Ovary (tissue), 9 donors: Measurements from ENCODE around the gene MACROH2A1. TPM values are rescaled to one million over a fixed set of nuclear protein-coding genes. Genes with fewer than 3 reads are reported as not detected.

Source experiments
- DNase-seq, 5 donors: peaks; one replicate each; pipeline ENCODE4 v3.0.0-alpha.2; 2019 to 2020
- H3K27ac ChIP-seq, 2 donors: fragments of 200-600 bp; one replicate each; pipeline versions ENCODE4 v1.5.1 to v1.8.0; 2019 to 2022
- H3K27me3 ChIP-seq: fragments of 200-600 bp; one replicate; pipeline ENCODE4 v1.8.0; 2022
- H3K36me3 ChIP-seq: fragments of 200-600 bp; sonication (generic); one replicate; pipeline ENCODE4 v1.5.1; 2019
- H3K4me1 ChIP-seq: one replicate; pipeline ENCODE4 v1.8.1; 2013; ENCODE audit warnings: mild to moderate bottlenecking, moderate library complexity; ENCODE audit not compliant: insufficient read depth
- H3K4me3 ChIP-seq: fragments of 200-600 bp; sonication (generic); one replicate; pipeline ENCODE4 v1.5.1; 2017
- H3K9me3 ChIP-seq, 2 donors: fragments of 200-600 bp in 1 of 2; sonication (generic) in 1 of 2; one replicate each; pipeline versions ENCODE4 v1.5.1 to v1.8.1; 2013 to 2019; ENCODE audit warnings: mild to moderate bottlenecking in 1 of 2, moderate library complexity in 1 of 2
- EP300 ChIP-seq: sonication (generic); formaldehyde crosslinking; IDR thresholded peaks from one replicate; pipeline ENCODE4 v1.6.1; 2017; ENCODE audit warnings: antibody characterized with exemption
- POLR2A ChIP-seq: fragments of 450-650 bp; IDR thresholded peaks from one replicate; pipeline ENCODE4 v1.6.1; 2017; ENCODE audit warnings: antibody characterized with exemption, mild to moderate bottlenecking, moderate library complexity
- WGBS, 3 donors: extraction: QIAGEN DNeasy Blood & Tissue Kit in 1 of 3; methylation state at CpG; one replicate each; pipeline versions ENCODE4 v1.1.5 to v1.1.7; 2013 to 2017; 5-methylcytosine and 5-hydroxymethylcytosine counted together
- intact Hi-C, 4 donors: fragments of 100-400 bp; cut with DNase I; formaldehyde crosslinking; loops; one replicate each; pipeline versions ENCODE4 v1.11.0 to v1.15.1; 2022 to 2023
- polyA plus RNA-seq, 2 donors: library from polyadenylated mRNA; stranded (reverse); fragments of 200-250 nt in 1 of 2; fragments of 350-450 nt in 1 of 2; fragmentation: Illumina TruSeq in 1 of 2; extraction: RNeasy Lipid Tissue Mini Kit (QIAGEN cat#74804) in 1 of 2; gene quantifications; one replicate each; pipeline ENCODE4 v1.2.3, GENCODE V29; 2013 to 2014
- total RNA-seq, 7 donors: library from RNA; depleted of rRNA in 2 of 7; stranded (reverse); fragments of >200 nt in 2 of 7; fragmentation: NEBNext Ultra II Directional in 3 of 7; extraction: Animal tissue kit (Norgen Biotek cat#: 25700) in 3 of 7; gene quantifications; one replicate each; pipeline versions ENCODE4 v1.1.0 to v1.2.4, GENCODE V29; 2016 to 2023
- TF ChIP-seq, protein P1 (sequence below), 3 donors: fragments of 450-650 bp in 2 of 3; fragments of 200-600 bp in 1 of 3; IDR thresholded peaks; one replicate each; pipeline versions ENCODE4 v1.5.1 to v1.8.0; 2016 to 2022; ENCODE audit warnings: antibody characterized with exemption in 3 of 3, mild to moderate bottlenecking in 1 of 3
- donor health status: DM: no; HTN: no; CAD: no; lungs with moderate emphysema.
- donor health status: DM: no; HTN: no; CAD: no.
- donor health status: Bipolar disorder and iron deficiency.
- donor health status: DM: yes; HTN: yes; CAD: no.
- donor health status: DM: no; HTN: no; CAD: no.
- donor health status: DM: yes; HTN: yes; CAD: no.

MACROH2A1 gene
- total and polyA plus RNA-seq, 9 donors: 71.7 to 157 (median 102) TPM

DNA sequence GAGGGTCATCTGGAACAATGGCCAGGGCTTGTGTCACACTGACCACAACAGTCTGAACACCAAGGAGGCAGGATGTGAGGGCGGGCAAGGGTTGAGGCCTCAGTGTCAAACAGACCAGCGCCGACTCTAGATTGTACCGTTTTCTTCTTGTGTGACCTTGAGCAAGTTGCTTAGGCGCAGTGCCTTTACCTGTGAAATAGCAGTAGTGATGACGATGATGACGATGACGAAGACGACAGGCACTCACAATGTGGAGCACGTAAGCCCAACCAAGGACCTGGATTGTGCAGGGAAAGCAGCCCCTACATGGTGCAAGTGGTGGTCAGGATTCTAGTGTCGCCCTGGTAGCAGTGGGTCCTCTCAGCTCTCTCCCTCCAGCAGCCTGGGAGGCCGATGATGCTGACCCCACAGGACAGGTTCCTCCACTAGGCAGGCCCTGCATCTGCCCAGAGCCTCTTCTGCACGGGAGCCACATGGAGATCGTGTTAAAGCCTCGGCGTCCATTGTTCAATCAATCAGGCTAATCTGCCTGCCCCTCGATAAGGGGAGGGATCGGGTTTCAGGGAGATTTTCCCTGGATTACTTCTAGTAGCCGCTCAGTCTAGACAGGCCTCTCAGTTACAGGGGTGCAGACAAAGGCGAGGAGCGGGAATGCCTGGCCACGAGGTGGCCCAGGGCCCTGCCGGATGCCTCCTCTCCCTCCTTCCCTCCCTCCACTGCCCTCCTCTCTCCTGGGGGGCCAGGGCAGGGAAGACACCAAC is 91.7 kb downstream of the MACROH2A1 start:
- Histone ChIP-seq H3K27me3 (no peaks in the 10 kb centered on the region), H3K36me3 (no peaks in the 10 kb centered on the region), H3K4me1 (peaks cover 5% of the 10 kb centered on the region), H3K27ac (no peak overlapping the region), H3K4me3 (no peak overlapping the region), H3K9me3 (no peaks in the 10 kb centered on the region)
- intact Hi-C loops: no loop called here
- 85% methylated on average over 23 of the region's 23 CpGs for WGBS, 3 donors
- TF ChIP-seq POLR2A (no peak), EP300 (no peak)
- TF ChIP-seq, protein P1, sequence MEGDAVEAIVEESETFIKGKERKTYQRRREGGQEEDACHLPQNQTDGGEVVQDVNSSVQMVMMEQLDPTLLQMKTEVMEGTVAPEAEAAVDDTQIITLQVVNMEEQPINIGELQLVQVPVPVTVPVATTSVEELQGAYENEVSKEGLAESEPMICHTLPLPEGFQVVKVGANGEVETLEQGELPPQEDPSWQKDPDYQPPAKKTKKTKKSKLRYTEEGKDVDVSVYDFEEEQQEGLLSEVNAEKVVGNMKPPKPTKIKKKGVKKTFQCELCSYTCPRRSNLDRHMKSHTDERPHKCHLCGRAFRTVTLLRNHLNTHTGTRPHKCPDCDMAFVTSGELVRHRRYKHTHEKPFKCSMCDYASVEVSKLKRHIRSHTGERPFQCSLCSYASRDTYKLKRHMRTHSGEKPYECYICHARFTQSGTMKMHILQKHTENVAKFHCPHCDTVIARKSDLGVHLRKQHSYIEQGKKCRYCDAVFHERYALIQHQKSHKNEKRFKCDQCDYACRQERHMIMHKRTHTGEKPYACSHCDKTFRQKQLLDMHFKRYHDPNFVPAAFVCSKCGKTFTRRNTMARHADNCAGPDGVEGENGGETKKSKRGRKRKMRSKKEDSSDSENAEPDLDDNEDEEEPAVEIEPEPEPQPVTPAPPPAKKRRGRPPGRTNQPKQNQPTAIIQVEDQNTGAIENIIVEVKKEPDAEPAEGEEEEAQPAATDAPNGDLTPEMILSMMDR (IDR thresholded peaks at IDR 0.05): no peak
- DNase-seq: no peak

DNA sequence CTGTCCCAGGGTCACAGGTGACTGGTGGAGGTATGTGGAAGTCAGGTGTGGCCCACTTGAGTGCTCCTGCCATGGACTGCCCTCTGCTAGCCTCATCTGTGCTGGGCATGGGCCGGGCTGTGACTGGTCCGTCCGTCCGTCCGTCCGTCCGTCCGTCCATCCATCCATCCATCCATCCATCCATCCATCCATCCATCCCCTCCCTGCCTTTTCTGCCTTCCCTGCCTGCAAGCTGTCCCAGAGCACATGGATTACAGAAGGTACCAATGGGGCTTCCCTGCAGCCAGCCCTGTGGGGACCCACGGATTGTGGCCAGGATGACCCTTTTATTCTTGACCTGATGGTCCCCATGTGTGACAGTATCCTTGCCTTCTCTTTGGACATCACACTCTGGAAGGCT is 92.5 kb downstream of the MACROH2A1 start:
- no peak overlapping the region for H3K4me3 ChIP-seq
- DNase-seq: no peak
- H3K4me1 ChIP-seq: peaks cover 5% of the 10 kb centered on the region
- TF ChIP-seq POLR2A: no peak
- TF ChIP-seq, protein P1 (IDR thresholded peaks at IDR 0.05): no peak
- no peak for TF ChIP-seq EP300
- H3K36me3 ChIP-seq: no peaks in the 10 kb centered on the region
- 93 to 96% (median 94%) methylated on average over 9 of the region's 9 CpGs for WGBS, 3 donors
- no peaks in the 10 kb centered on the region for H3K27me3 ChIP-seq
- intact Hi-C loops: no loop called here
- H3K9me3 ChIP-seq: no peaks in the 10 kb centered on the region
- no peak overlapping the region for H3K27ac ChIP-seq

DNA sequence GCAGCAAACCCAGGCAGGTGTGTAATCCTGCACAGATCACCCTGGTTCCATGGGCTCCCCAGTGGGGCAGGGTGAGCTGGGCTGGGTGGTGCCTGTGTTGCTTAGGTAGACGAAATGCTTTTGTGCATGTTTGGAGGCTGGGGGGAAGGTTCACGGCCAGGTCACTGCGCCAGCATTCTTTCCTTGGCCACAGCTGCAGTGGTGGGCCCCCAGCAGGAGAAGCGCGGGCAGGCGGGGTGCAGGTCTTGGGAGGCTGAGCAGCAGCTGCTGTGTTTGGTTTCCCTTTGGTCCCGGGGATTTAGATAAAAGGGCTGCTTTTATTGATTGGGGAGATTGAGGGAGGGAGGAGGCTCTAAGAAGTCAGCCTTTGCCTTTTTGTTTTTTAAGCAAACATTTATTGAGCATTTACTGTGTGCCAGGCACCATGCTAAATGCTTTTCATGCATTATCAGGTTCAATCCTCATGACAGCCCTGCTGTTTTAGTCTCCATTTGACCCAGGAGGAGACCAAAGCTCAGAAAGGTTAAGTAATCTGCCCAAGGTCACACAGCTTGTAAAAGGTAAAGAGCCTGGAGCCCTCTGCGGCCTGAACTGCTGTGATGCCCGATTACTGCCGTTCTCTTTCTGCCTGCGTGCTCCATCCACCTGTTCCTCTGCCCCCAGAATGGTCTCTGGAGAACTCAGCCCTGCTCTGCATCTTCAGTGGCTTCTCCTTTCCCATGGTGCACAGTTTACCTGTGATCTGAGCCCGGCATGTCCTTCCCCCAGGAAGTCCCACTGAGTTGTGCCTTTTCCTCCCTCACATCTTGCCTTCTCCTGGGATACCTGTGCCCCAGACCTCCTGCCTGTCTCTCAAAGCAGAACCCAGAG is 94.4 kb downstream of the MACROH2A1 start:
- H3K9me3 ChIP-seq: no peaks in the 10 kb centered on the region
- intact Hi-C loops: no loop called here
- DNase-seq: peak in 1 of 5 donors; percentile 54
- WGBS, 3 donors: 36 to 55% (median 39%) methylated on average over 12 of the region's 12 CpGs
- no peak overlapping the region for H3K4me3 ChIP-seq
- no peak for TF ChIP-seq EP300
- TF ChIP-seq POLR2A: no peak
- TF ChIP-seq, protein P1 (IDR thresholded peaks at IDR 0.05): no peak
- no peak overlapping the region for H3K27ac ChIP-seq
- no peaks in the 10 kb centered on the region for H3K36me3 ChIP-seq
- H3K4me1 ChIP-seq: peaks cover 5% of the 10 kb centered on the region
- H3K27me3 ChIP-seq: no peaks in the 10 kb centered on the region

DNA sequence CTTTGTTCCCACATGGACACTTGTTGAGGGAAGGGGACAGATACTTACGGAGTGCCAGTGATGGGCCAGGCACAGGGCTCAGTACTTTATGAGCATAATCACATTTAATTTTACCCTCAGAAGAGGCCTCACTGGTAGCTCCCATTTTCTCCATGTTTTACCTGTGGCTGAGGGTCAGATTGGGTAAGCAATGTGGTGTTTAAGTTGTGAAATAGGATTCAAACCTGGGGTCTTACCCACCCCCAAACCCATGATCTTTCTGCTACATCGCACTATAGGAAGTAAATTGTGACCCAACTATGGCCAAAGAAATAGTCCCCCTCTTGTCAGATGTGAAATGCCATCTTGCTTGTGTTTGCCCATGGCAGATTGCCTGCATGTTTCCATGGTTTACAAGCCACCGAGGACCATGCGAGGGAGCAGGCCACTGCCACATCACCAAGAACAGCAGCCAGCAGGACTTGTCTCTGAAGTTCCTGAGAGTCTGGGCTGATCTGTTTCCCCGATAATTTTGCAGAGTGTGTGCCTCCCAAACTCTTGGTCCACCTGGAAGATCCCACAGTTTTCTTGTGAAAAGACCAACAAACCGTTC is 95.4 kb downstream of the MACROH2A1 start:
- no peak overlapping the region for H3K27ac ChIP-seq
- H3K36me3 ChIP-seq: no peaks in the 10 kb centered on the region
- no peaks in the 10 kb centered on the region for H3K9me3 ChIP-seq
- no peaks in the 10 kb centered on the region for H3K27me3 ChIP-seq
- no peak for DNase-seq
- intact Hi-C loops: no loop called here
- TF ChIP-seq POLR2A (no peak), EP300 (no peak)
- TF ChIP-seq, protein P1 (IDR thresholded peaks at IDR 0.05): no peak
- H3K4me1 ChIP-seq: peaks cover 5% of the 10 kb centered on the region
- no peak overlapping the region for H3K4me3 ChIP-seq
- WGBS, 3 donors: 73 to 82% (median 74%) methylated on average over 6 of the region's 6 CpGs
